Measurements from ENCODE around the gene MYO5B. TPM values are rescaled to one million over a fixed set of nuclear protein-coding genes. Genes with fewer than 3 reads are reported as not detected.

Gene MYO5B
- total RNA-seq, 1 donor from 2014 or later: 0.21 TPM

DNA sequence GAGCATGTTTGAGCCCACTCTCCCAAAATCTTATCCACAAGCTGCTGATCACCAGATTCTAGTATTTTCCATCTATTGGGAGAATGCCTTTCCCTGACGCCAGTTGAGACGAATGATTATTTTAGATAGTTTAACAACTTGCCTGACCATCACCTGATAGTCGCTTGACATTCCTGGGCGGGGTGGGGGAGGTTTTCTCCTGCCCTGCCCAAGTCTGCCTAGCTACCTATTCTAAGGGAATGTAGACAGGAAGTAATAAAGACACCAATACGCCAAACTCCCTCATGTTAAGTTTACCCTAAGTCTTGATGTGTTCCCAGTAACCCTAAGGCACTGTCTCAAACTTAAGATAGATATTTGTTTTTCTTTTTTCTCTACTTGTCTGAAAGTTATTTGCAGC lies 377.0 kb downstream of the MYO5B start:
- Histone ChIP-seq H3K36me3 (no peaks in the 10 kb centered on the region), H3K4me1 (no peaks in the 10 kb centered on the region), H3K27ac (no peak overlapping the region), H3K27me3 (no peaks in the 10 kb centered on the region), H3K4me3 (no peak overlapping the region), H3K9me3 (no peaks in the 10 kb centered on the region)
- TF ChIP-seq, protein P1, sequence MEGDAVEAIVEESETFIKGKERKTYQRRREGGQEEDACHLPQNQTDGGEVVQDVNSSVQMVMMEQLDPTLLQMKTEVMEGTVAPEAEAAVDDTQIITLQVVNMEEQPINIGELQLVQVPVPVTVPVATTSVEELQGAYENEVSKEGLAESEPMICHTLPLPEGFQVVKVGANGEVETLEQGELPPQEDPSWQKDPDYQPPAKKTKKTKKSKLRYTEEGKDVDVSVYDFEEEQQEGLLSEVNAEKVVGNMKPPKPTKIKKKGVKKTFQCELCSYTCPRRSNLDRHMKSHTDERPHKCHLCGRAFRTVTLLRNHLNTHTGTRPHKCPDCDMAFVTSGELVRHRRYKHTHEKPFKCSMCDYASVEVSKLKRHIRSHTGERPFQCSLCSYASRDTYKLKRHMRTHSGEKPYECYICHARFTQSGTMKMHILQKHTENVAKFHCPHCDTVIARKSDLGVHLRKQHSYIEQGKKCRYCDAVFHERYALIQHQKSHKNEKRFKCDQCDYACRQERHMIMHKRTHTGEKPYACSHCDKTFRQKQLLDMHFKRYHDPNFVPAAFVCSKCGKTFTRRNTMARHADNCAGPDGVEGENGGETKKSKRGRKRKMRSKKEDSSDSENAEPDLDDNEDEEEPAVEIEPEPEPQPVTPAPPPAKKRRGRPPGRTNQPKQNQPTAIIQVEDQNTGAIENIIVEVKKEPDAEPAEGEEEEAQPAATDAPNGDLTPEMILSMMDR (IDR thresholded peaks at IDR 0.05): no peak
- DNase-seq (ENCODE audit: low spot score in 2 of 2): no peak
- intact Hi-C loops (cut with DNase I): loop anchor here (10.0 kb wide), 3 partner anchors 863 to 1813 kb away; partner anchors contain the start of genes MEX3C and SMAD7

DNA sequence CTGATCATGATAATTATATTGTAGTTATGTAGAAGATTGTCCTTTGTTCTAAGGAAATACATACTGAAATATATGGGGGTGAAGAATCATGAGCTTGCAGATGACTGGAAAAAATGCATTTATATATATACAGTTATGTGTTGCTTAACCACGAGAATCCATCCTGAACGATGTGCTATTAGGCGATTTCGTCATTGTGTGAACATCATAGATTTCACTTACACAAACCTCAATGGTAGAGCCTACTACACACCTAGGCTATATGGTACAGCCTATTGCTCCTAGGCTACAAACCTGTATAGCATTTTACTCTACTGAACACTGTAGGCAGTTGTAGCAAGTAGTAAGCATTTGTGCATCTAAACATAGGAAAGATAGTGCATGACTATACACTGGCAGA lies 379.0 kb downstream of the MYO5B start:
- DNase-seq (ENCODE audit: low spot score in 2 of 2): no peak
- Histone ChIP-seq H3K4me3 (no peak overlapping the region), H3K4me1 (peaks cover 7% of the 10 kb centered on the region in 2 donors), H3K27me3 (no peaks in the 10 kb centered on the region), H3K27ac (no peak overlapping the region), H3K9me3 (no peaks in the 10 kb centered on the region), H3K36me3 (no peaks in the 10 kb centered on the region)
- TF ChIP-seq, protein P1 (IDR thresholded peaks at IDR 0.05): no peak
- intact Hi-C loops (cut with DNase I): loop anchor here (2.0 to 10.0 kb wide), 5 partner anchors 329 to 1885 kb away; partner anchors contain the start of genes C18orf32, MEX3C, SMAD2 and SMAD7

DNA sequence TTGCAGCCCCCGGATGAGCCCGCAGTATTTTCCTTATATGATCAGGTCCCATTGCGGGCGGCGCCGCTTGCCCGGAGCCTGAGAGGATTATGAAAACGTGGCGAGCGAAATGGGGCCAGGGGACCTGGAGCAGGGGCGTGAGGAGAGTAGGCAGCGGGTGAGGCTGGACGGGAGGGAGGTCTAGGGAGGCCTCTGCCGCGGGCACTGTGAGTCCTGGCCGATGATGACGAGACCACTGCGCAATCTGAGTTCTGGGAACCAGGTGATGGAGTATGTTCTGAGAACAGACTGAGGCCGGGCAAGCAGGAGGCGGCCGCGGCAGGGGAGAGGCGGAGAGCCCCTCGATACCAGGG lies 380.8 kb downstream of the MYO5B start:
- peak overlapping the region; percentile 94 to 98 for H3K27ac ChIP-seq
- TF ChIP-seq, protein P1 (IDR thresholded peaks at IDR 0.05): no peak
- no peaks in the 10 kb centered on the region for H3K27me3 ChIP-seq
- H3K9me3 ChIP-seq: peaks cover 0 to 2% of the 10 kb centered on the region in 2 donors
- peaks cover 7 to 10% of the 10 kb centered on the region in 2 donors for H3K4me1 ChIP-seq
- H3K4me3 ChIP-seq: peak overlapping the region; percentile 79
- intact Hi-C loops (cut with DNase I): loop anchor here (2.0 to 10.0 kb wide), 9 partner anchors 327 to 1883 kb away; partner anchors contain the start of genes C18orf32, CFAP53, CTIF and MBD1
- DNase-seq (ENCODE audit: low spot score in 2 of 2): peak; percentile 38 to 89
- no peaks in the 10 kb centered on the region for H3K36me3 ChIP-seq

DNA sequence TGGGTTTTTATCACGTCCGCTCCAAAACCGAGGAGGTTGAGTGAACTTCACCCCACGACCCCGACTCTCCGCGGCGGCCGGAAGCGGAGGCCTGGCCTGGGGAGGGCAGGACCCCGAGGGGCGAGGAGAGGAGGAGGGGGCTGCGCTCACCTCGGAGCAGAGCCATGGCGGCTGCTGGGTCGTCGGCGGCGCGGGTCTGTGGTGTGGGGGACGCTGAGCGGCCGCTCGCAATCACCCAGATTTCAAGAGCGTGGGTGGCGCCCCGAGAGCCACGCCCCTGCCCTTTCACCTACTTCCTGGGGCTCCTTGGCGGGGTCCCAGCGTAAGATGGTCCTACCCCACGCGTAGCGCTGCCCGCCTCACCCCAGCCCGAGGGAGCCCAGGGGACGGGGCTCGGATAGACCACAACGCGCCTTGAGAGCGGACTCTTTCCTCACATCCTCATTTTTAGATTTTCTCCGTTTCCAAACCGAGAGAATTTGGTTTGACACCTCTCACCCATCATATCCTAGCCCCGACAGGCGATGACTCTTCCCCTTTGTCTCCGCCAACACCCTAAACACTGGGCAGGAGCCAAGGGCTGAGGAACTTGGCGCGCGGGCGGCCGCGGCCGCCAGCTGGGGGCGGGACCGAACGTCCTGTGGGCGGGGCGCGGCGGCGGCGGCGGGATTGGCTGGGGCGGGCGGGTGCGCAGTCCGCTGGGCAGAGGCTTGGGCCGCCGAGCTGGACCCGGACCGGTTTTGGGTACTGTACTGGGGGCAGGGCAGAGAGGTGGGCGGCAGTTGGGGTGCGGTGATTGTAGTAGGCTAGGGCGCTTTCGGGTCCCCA lies 381.4 kb downstream of the MYO5B start, which contains the start of gene ACAA2:
TSS of gene ACAA2 (minus strand) at position 215 of the 828 bp plus-strand sequence. CDS start at position 166, 49 bp downstream.
- peak; percentile 51 to 92 for DNase-seq (ENCODE audit: low spot score in 2 of 2)
- peak within 1 kb of the TSS; percentile 94 to 98 for H3K27ac ChIP-seq
- H3K4me1 ChIP-seq: peaks cover 7 to 10% of the 10 kb centered on the region in 2 donors
- intact Hi-C loops (cut with DNase I): loop anchor here (2.0 to 10.0 kb wide), 9 partner anchors 327 to 1883 kb away; partner anchors contain the start of genes C18orf32, CFAP53, CTIF and MBD1
- TF ChIP-seq, protein P1 (IDR thresholded peaks at IDR 0.05): no peak
- no peaks in the 10 kb centered on the region for H3K27me3 ChIP-seq
- no peaks in the 10 kb centered on the region for H3K36me3 ChIP-seq
- peaks cover 0 to 8% of the 10 kb centered on the region in 2 donors for H3K9me3 ChIP-seq
- H3K4me3 ChIP-seq: peak within 1 kb of the TSS; percentile 79

DNA sequence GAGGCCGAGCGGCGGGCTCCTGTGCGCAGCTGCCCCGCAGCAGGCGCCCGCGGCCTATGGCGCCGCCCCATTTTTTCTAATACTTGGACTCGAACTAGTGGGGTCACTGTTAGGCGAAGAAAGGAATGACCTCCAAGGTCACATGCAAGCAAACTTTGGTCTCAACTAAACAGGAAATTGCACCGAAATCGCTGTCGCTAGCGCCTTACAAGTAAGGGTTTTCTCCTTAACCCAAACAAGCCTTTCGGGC lies 382.0 kb downstream of the MYO5B start:
- DNase-seq (ENCODE audit: low spot score in 2 of 2): peak in 1 of 2 donors; percentile 71
- intact Hi-C loops (cut with DNase I): loop anchor here (5.0 to 10.0 kb wide), 7 partner anchors 454 to 1808 kb away; partner anchors contain the start of genes CFAP53, CTIF, MBD1 and MEX3C
- TF ChIP-seq, protein P1 (IDR thresholded peaks at IDR 0.05): no peak

More for the DNA sequence above, 382.0 kb downstream of the MYO5B start:
- Histone ChIP-seq H3K4me1 (peaks cover 7 to 10% of the 10 kb centered on the region in 2 donors), H3K27me3 (no peaks in the 10 kb centered on the region), H3K36me3 (no peaks in the 10 kb centered on the region), H3K27ac (peak overlapping the region; percentile 94 to 98), H3K9me3 (peaks cover 0 to 8% of the 10 kb centered on the region in 2 donors), H3K4me3 (peak overlapping the region; percentile 79)

Measured in ascending aorta (tissue), 2 donors.